ENCODE measurements around the gene SGPP1. TPM values are rescaled to one million over a fixed set of nuclear protein-coding genes. Genes with fewer than 3 reads are reported as not detected.

The SGPP1 gene
- total and polyA plus RNA-seq, 10 of the 15 experiments (the other 5 are each of a cell fraction or from before 2014, with no cell fraction given), result 3.5 to 37.7 (median 25.5) TPM

GRCh38 chr14:63710497-63710896 is 17.4 kb downstream of the SGPP1 start:
- intact Hi-C loops (cut with micrococcal nuclease; ENCODE audit: unreplicated experiment), result no loop called here
- H3K27me3 ChIP-seq (replicated peaks in 1 of 2; ENCODE audit: control insufficient read depth in 2 of 2, insufficient read depth in 2 of 2, low read length in 1 of 2), result no peaks in the 10 kb centered on the region
- 0 out of 2 replicates have a peak, but pooled peaks have one; percentile 8 for TF ChIP-seq RUNX3 (IDR thresholded peaks at IDR 0.05; ENCODE audit: low read length)
- TF ChIP-seq, protein P1, sequence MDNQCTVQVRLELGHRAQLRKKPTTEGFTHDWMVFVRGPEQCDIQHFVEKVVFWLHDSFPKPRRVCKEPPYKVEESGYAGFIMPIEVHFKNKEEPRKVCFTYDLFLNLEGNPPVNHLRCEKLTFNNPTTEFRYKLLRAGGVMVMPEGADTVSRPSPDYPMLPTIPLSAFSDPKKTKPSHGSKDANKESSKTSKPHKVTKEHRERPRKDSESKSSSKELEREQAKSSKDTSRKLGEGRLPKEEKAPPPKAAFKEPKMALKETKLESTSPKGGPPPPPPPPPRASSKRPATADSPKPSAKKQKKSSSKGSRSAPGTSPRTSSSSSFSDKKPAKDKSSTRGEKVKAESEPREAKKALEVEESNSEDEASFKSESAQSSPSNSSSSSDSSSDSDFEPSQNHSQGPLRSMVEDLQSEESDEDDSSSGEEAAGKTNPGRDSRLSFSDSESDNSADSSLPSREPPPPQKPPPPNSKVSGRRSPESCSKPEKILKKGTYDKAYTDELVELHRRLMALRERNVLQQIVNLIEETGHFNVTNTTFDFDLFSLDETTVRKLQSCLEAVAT (IDR thresholded peaks at IDR 0.05), result no peak
- TF ChIP-seq NBN (IDR thresholded peaks at IDR 0.05), result no peak
- H4K20me1 ChIP-seq (ENCODE audit: control insufficient read depth, insufficient read depth), result no peaks in the 10 kb centered on the region
- H3K4me3 ChIP-seq, result no peak overlapping the region
- H3K4me1 ChIP-seq (ENCODE audit: control insufficient read depth, insufficient read depth, low read length), result peaks cover 23% of the 10 kb centered on the region
- H3K79me2 ChIP-seq (ENCODE audit: control insufficient read depth, insufficient read depth, low read length), result peaks cover 34% of the 10 kb centered on the region
- no peak for FAIRE-seq
- H3K4me2 ChIP-seq (ENCODE audit: control insufficient read depth, insufficient read depth), result peak overlapping the region; percentile 53; the same call in 1 of the 2 replicates
- ATAC-seq, result 0 out of 3 replicates have a peak, but pooled peaks have one; percentile 21
- SMC1A ChIA-PET (ENCODE audit: uncharacterized antibody, unreplicated experiment), result interaction anchor here (0.6 to 6.7 kb wide), 8 partner anchors 13 to 336 kb away, joined by 3 to 74 read pairs (median 4); no protein-coding TSS in a partner anchor
- no peak overlapping the region for H3K9ac ChIP-seq (ENCODE audit: control insufficient read depth, insufficient read depth, low read length)
- WGBS (ENCODE audit: insufficient coverage, insufficient replicate concordance, low lambda C conversion rate, missing lambda C conversion rate), result 92% methylated on average over 4 of the region's 4 CpGs
- H2AFZ ChIP-seq (ENCODE audit: control insufficient read depth, low read depth, low read length), result peak overlapping the region; percentile 34; the same call in 1 of the 2 replicates
- no peak for DNase-seq (ENCODE audit: low read depth, low spot score)
- RAD21 ChIA-PET (ENCODE audit: unreplicated experiment), result interaction anchor here (0.5 to 2.4 kb wide), 9 partner anchors 9 to 77 kb away, joined by 3 to 8 read pairs (median 4); partner anchors contain the start of gene WDR89
- CTCF ChIA-PET, result interaction anchor here (0.6 to 2.9 kb wide), 8 partner anchors 11 to 595 kb away, joined by 3 to 23 read pairs (median 4); partner anchors contain the start of genes SGPP1 and WDR89
- BruUV-seq (replicated peaks), result no TSS peak
- in situ Hi-C loops (cut with MboI), result no loop called here
- H3K27ac ChIP-seq (ENCODE audit: control insufficient read depth, insufficient read depth), result peak overlapping the region; percentile 52
- POLR2A ChIA-PET, result interaction anchor here (0.6 to 8.5 kb wide), 6 partner anchors 13 to 144 kb away, joined by 3 to 81 read pairs (median 4); no protein-coding TSS in a partner anchor
- peaks cover under 1 to 3% of the 10 kb centered on the region in 2 experiments; a peak in 2 of 4 replicates for H3K36me3 ChIP-seq (ENCODE audit: control insufficient read depth in 2 of 2, insufficient read depth in 2 of 2, low read length in 1 of 2)
- peaks cover 9% of the 10 kb centered on the region; the same call in 2 of the 3 replicates for H3K9me3 ChIP-seq (replicated peaks; ENCODE audit: control insufficient read depth, insufficient read depth, low read length)

DNA sequence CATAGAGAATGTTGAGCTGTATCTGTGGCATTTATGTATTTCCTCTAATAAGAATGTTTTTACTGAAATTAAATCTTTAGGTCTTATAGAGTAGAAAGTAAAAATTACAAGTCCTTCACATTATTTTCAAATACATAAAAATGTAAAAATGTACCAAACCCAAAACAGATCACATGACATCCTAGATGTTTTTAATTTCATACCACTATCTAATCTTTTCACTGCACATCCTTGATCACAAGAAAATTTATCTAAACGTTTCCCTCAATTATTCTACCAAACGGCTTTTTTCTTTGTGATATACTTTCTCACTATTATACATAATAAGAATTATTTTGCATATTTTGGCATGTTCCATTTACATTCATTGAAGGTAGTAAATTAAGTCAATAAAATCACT is 18.3 kb downstream of the SGPP1 start:
- ChIA-PET RAD21 (ENCODE audit: unreplicated experiment) (interaction anchor here (1.1 to 2.4 kb wide), 5 partner anchors 16 to 76 kb away, joined by 4 to 8 read pairs (median 7); partner anchors contain the start of gene WDR89), SMC1A (ENCODE audit: uncharacterized antibody, unreplicated experiment) (interaction anchor here (0.9 to 6.7 kb wide), 4 partner anchors 8 to 65 kb away, joined by 3 to 74 read pairs (median 5); no protein-coding TSS in a partner anchor), CTCF (interaction anchor here (1.0 to 2.1 kb wide), 6 partner anchors 14 to 83 kb away, joined by 3 to 8 read pairs (median 4); no protein-coding TSS in a partner anchor), POLR2A (interaction anchor here (1.4 to 8.5 kb wide), 3 partner anchors 12 to 67 kb away, joined by 3 to 81 read pairs (median 17); no protein-coding TSS in a partner anchor)
- WGBS (ENCODE audit: insufficient coverage, insufficient replicate concordance, low lambda C conversion rate, missing lambda C conversion rate), result 78% methylated on average over 2 of the region's 2 CpGs
- no peak for FAIRE-seq
- H3K36me3 ChIP-seq (ENCODE audit: control insufficient read depth in 2 of 2, insufficient read depth in 2 of 2, low read length in 1 of 2), result peaks cover 0 to 3% of the 10 kb centered on the region in 2 experiments; a peak in 1 of 4 replicates
- no peaks in the 10 kb centered on the region for H4K20me1 ChIP-seq (ENCODE audit: control insufficient read depth, insufficient read depth)
- H3K4me1 ChIP-seq (ENCODE audit: control insufficient read depth, insufficient read depth, low read length), result peaks cover 32% of the 10 kb centered on the region
- no peak overlapping the region for H3K4me3 ChIP-seq
- TF ChIP-seq, protein P2, sequence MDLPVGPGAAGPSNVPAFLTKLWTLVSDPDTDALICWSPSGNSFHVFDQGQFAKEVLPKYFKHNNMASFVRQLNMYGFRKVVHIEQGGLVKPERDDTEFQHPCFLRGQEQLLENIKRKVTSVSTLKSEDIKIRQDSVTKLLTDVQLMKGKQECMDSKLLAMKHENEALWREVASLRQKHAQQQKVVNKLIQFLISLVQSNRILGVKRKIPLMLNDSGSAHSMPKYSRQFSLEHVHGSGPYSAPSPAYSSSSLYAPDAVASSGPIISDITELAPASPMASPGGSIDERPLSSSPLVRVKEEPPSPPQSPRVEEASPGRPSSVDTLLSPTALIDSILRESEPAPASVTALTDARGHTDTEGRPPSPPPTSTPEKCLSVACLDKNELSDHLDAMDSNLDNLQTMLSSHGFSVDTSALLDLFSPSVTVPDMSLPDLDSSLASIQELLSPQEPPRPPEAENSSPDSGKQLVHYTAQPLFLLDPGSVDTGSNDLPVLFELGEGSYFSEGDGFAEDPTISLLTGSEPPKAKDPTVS (IDR thresholded peaks at IDR 0.05; ENCODE audit: low read depth, low read length), result no peak
- BruUV-seq (replicated peaks), result no TSS peak
- no peak overlapping the region for H3K9ac ChIP-seq (ENCODE audit: control insufficient read depth, insufficient read depth, low read length)
- DNase-seq (ENCODE audit: low read depth, low spot score), result no peak
- no peak overlapping the region for H2AFZ ChIP-seq (ENCODE audit: control insufficient read depth, low read depth, low read length)
- peaks cover 37% of the 10 kb centered on the region for H3K79me2 ChIP-seq (ENCODE audit: control insufficient read depth, insufficient read depth, low read length)
- H3K27ac ChIP-seq (ENCODE audit: control insufficient read depth, insufficient read depth), result no peak overlapping the region
- peaks cover 7% of the 10 kb centered on the region; the same call in 2 of the 3 replicates for H3K9me3 ChIP-seq (replicated peaks; ENCODE audit: control insufficient read depth, insufficient read depth, low read length)
- H3K4me2 ChIP-seq (ENCODE audit: control insufficient read depth, insufficient read depth), result no peak overlapping the region
- intact Hi-C loops (cut with micrococcal nuclease; ENCODE audit: unreplicated experiment), result loop anchor here (5.0 kb wide), 1 partner anchor 67 kb away; the partner anchor contains the start of gene WDR89
- in situ Hi-C loops (cut with MboI), result no loop called here
- H3K27me3 ChIP-seq (replicated peaks in 1 of 2; ENCODE audit: control insufficient read depth in 2 of 2, insufficient read depth in 2 of 2, low read length in 1 of 2), result no peaks in the 10 kb centered on the region
- no peak for ATAC-seq
